ENCODE measurements around the gene KIAA2012.

The KIAA2012 gene

DNA sequence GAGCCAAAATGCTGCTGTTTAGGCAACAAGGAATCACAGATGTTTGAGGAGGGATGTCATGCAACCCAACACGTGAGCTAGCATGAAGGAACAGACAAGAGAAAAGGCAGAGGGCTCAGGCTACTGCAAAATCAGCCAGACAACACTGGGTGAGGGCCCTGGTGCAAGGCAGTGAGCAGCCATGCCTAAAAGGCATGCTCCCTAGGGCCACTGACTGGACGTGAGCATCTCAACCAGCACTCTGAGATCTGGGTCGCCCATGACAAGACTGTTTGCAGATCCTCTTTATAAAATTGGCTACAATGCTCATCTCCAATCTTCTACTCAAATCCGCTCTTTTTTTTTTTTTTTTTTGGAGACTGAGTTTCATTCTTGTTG lies 49.1 kb downstream of the KIAA2012 start:
- H2BK15ac ChIP-seq (ENCODE audit: low read depth, poor library complexity, severe bottlenecking) = no peak overlapping the region
- H4K8ac ChIP-seq (ENCODE audit: low read length) = no peak overlapping the region
- 97% methylated on average over 4 of the region's 4 CpGs for WGBS
- no peaks in the 10 kb centered on the region for H3K4me1 ChIP-seq (ENCODE audit: control insufficient read depth, insufficient read depth, low read depth, low read length)
- H3K14ac ChIP-seq (ENCODE audit: low read length in 2 of 2) = peak overlapping the region in 1 of 2 experiments; percentile 35
- peak overlapping the region; percentile 8 to 9 for H2BK12ac ChIP-seq (ENCODE audit: low read length in 2 of 2)
- DNase-seq = no peak
- no peak overlapping the region for H4K91ac ChIP-seq (ENCODE audit: low read length)
- H3K4me2 ChIP-seq (ENCODE audit: low read length, poor library complexity, severe bottlenecking) = no peak overlapping the region
- peaks cover 10% of the 10 kb centered on the region for H3K9me3 ChIP-seq (ENCODE audit: control insufficient read depth, low read length)
- no peak overlapping the region for H3K4me3 ChIP-seq (ENCODE audit: insufficient read depth in 1 of 2, low read depth in 1 of 2, low read length in 2 of 2)
- no peak overlapping the region for H2BK120ac ChIP-seq (ENCODE audit: low read depth, low read length)
- H3K23ac ChIP-seq (ENCODE audit: low read length in 2 of 2) = no peak overlapping the region
- no peak overlapping the region for H3K27ac ChIP-seq (ENCODE audit: low read length, poor library complexity, severe bottlenecking)
- H3K9ac ChIP-seq (ENCODE audit: low read length) = no peak overlapping the region
- H3K36me3 ChIP-seq (ENCODE audit: control insufficient read depth in 1 of 2, insufficient read depth in 2 of 2, low read depth in 1 of 2, low read length in 2 of 2) = no peaks in the 10 kb centered on the region
- no peaks in the 10 kb centered on the region for H3K79me1 ChIP-seq (replicated peaks; ENCODE audit: low read length, poor library complexity, severe bottlenecking)
- peaks cover 0 to 10% of the 10 kb centered on the region in 2 experiments for H3K27me3 ChIP-seq (ENCODE audit: control insufficient read depth in 1 of 2, insufficient read depth in 1 of 2, low read length in 2 of 2)
- peak overlapping the region in 1 of 2 experiments; percentile 90 for H3K18ac ChIP-seq (ENCODE audit: low read depth in 1 of 2, low read length in 2 of 2)
- H2AFZ ChIP-seq (ENCODE audit: low read depth, low read length) = no peak overlapping the region
- H2BK5ac ChIP-seq (ENCODE audit: low read depth, low read length, poor library complexity, severe bottlenecking) = no peak overlapping the region
- H3K4ac ChIP-seq (ENCODE audit: low read depth in 1 of 2, low read length in 2 of 2) = peak overlapping the region in 1 of 2 experiments; percentile 17
- no peak overlapping the region for H2AK5ac ChIP-seq (ENCODE audit: low read length, severe bottlenecking)

- Histone ChIP-seq H2AFZ (ENCODE audit: low read depth, low read length) (no peak overlapping the region), H2BK120ac (ENCODE audit: low read depth, low read length) (no peak overlapping the region), H2BK5ac (ENCODE audit: low read depth, low read length, poor library complexity, severe bottlenecking) (no peak overlapping the region), H4K8ac (ENCODE audit: low read length) (peak overlapping the region; percentile 89), H3K4me3 (ENCODE audit: insufficient read depth in 1 of 2, low read depth in 1 of 2, low read length in 2 of 2) (no peak overlapping the region), H3K4me1 (ENCODE audit: control insufficient read depth, insufficient read depth, low read depth, low read length) (no peaks in the 10 kb centered on the region), H3K4me2 (ENCODE audit: low read length, poor library complexity, severe bottlenecking) (no peak overlapping the region), H3K23ac (ENCODE audit: low read length in 2 of 2) (no peak overlapping the region), H3K9me3 (ENCODE audit: control insufficient read depth, low read length) (peaks cover 9% of the 10 kb centered on the region), H3K18ac (ENCODE audit: low read depth in 1 of 2, low read length in 2 of 2) (no peak overlapping the region), H3K4ac (ENCODE audit: low read depth in 1 of 2, low read length in 2 of 2) (no peak overlapping the region), H2BK15ac (ENCODE audit: low read depth, poor library complexity, severe bottlenecking) (no peak overlapping the region), H3K79me1 (replicated peaks; ENCODE audit: low read length, poor library complexity, severe bottlenecking) (no peaks in the 10 kb centered on the region), H2AK5ac (ENCODE audit: low read length, severe bottlenecking) (no peak overlapping the region), H3K27ac (ENCODE audit: low read length, poor library complexity, severe bottlenecking) (no peak overlapping the region), H3K36me3 (ENCODE audit: control insufficient read depth in 1 of 2, insufficient read depth in 2 of 2, low read depth in 1 of 2, low read length in 2 of 2) (no peaks in the 10 kb centered on the region), H4K91ac (ENCODE audit: low read length) (peak overlapping the region; percentile 41), H2BK12ac (ENCODE audit: low read length in 2 of 2) (no peak overlapping the region), H3K27me3 (ENCODE audit: control insufficient read depth in 1 of 2, insufficient read depth in 1 of 2, low read length in 2 of 2) (peaks cover 0 to 14% of the 10 kb centered on the region in 2 experiments), H3K9ac (ENCODE audit: low read length) (no peak overlapping the region), H3K14ac (ENCODE audit: low read length in 2 of 2) (no peak overlapping the region)
- 42% methylated on average over 18 of the region's 19 CpGs for WGBS
- DNase-seq = peak; percentile 31
These were observed 50.1 kb downstream of the KIAA2012 start for GRCh38 chr2:202122980-202123720.

GRCh38 chr2:202124286-202124685 lies 51.2 kb downstream of the KIAA2012 start:
- Histone ChIP-seq H3K9ac (ENCODE audit: low read length) (no peak overlapping the region), H4K8ac (ENCODE audit: low read length) (no peak overlapping the region), H3K79me1 (replicated peaks; ENCODE audit: low read length, poor library complexity, severe bottlenecking) (no peaks in the 10 kb centered on the region), H3K23ac (ENCODE audit: low read length in 2 of 2) (no peak overlapping the region), H3K27me3 (ENCODE audit: control insufficient read depth in 1 of 2, insufficient read depth in 1 of 2, low read length in 2 of 2) (peaks cover 0 to 14% of the 10 kb centered on the region in 2 experiments), H3K4me2 (ENCODE audit: low read length, poor library complexity, severe bottlenecking) (no peak overlapping the region), H3K4me3 (ENCODE audit: insufficient read depth in 1 of 2, low read depth in 1 of 2, low read length in 2 of 2) (no peak overlapping the region), H2BK120ac (ENCODE audit: low read depth, low read length) (no peak overlapping the region), H2BK5ac (ENCODE audit: low read depth, low read length, poor library complexity, severe bottlenecking) (no peak overlapping the region), H4K91ac (ENCODE audit: low read length) (no peak overlapping the region), H2AFZ (ENCODE audit: low read depth, low read length) (no peak overlapping the region), H3K36me3 (ENCODE audit: control insufficient read depth in 1 of 2, insufficient read depth in 2 of 2, low read depth in 1 of 2, low read length in 2 of 2) (no peaks in the 10 kb centered on the region), H2BK15ac (ENCODE audit: low read depth, poor library complexity, severe bottlenecking) (no peak overlapping the region), H3K27ac (ENCODE audit: low read length, poor library complexity, severe bottlenecking) (no peak overlapping the region), H3K14ac (ENCODE audit: low read length in 2 of 2) (no peak overlapping the region), H2BK12ac (ENCODE audit: low read length in 2 of 2) (no peak overlapping the region), H2AK5ac (ENCODE audit: low read length, severe bottlenecking) (no peak overlapping the region), H3K18ac (ENCODE audit: low read depth in 1 of 2, low read length in 2 of 2) (no peak overlapping the region), H3K4me1 (ENCODE audit: control insufficient read depth, insufficient read depth, low read depth, low read length) (no peaks in the 10 kb centered on the region), H3K9me3 (ENCODE audit: control insufficient read depth, low read length) (peaks cover 9% of the 10 kb centered on the region), H3K4ac (ENCODE audit: low read depth in 1 of 2, low read length in 2 of 2) (no peak overlapping the region)
- no peak for DNase-seq
- 95% methylated on average over 2 of the region's 2 CpGs for WGBS

GRCh38 chr2:202127687-202128331 lies 54.8 kb downstream of the KIAA2012 start:
- Histone ChIP-seq H2AK5ac (ENCODE audit: low read length, severe bottlenecking) (no peak overlapping the region), H3K18ac (ENCODE audit: low read depth in 1 of 2, low read length in 2 of 2) (no peak overlapping the region), H3K27me3 (ENCODE audit: control insufficient read depth in 1 of 2, insufficient read depth in 1 of 2, low read length in 2 of 2) (peaks cover 0 to 12% of the 10 kb centered on the region in 2 experiments), H2BK12ac (ENCODE audit: low read length in 2 of 2) (peak overlapping the region in 1 of 2 experiments; percentile 13), H3K4me2 (ENCODE audit: low read length, poor library complexity, severe bottlenecking) (no peak overlapping the region), H3K4me3 (ENCODE audit: insufficient read depth in 1 of 2, low read depth in 1 of 2, low read length in 2 of 2) (no peak overlapping the region), H3K23ac (ENCODE audit: low read length in 2 of 2) (no peak overlapping the region), H3K79me1 (replicated peaks; ENCODE audit: low read length, poor library complexity, severe bottlenecking) (no peaks in the 10 kb centered on the region), H2BK120ac (ENCODE audit: low read depth, low read length) (peak overlapping the region; percentile 49), H3K27ac (ENCODE audit: low read length, poor library complexity, severe bottlenecking) (no peak overlapping the region), H3K4me1 (ENCODE audit: control insufficient read depth, insufficient read depth, low read depth, low read length) (no peaks in the 10 kb centered on the region), H3K9ac (ENCODE audit: low read length) (no peak overlapping the region), H3K4ac (ENCODE audit: low read depth in 1 of 2, low read length in 2 of 2) (no peak overlapping the region), H2BK5ac (ENCODE audit: low read depth, low read length, poor library complexity, severe bottlenecking) (no peak overlapping the region), H2BK15ac (ENCODE audit: low read depth, poor library complexity, severe bottlenecking) (no peak overlapping the region), H2AFZ (ENCODE audit: low read depth, low read length) (no peak overlapping the region), H4K8ac (ENCODE audit: low read length) (no peak overlapping the region), H3K14ac (ENCODE audit: low read length in 2 of 2) (no peak overlapping the region), H4K91ac (ENCODE audit: low read length) (no peak overlapping the region), H3K9me3 (ENCODE audit: control insufficient read depth, low read length) (no peaks in the 10 kb centered on the region), H3K36me3 (ENCODE audit: control insufficient read depth in 1 of 2, insufficient read depth in 2 of 2, low read depth in 1 of 2, low read length in 2 of 2) (no peaks in the 10 kb centered on the region)
- DNase-seq = no peak
- 95% methylated on average over 3 of the region's 3 CpGs for WGBS

Data from mesenchymal stem cell (in vitro differentiated cells and primary cell).